Measurements from ENCODE around the gene STARD3.

Gene STARD3

DNA sequence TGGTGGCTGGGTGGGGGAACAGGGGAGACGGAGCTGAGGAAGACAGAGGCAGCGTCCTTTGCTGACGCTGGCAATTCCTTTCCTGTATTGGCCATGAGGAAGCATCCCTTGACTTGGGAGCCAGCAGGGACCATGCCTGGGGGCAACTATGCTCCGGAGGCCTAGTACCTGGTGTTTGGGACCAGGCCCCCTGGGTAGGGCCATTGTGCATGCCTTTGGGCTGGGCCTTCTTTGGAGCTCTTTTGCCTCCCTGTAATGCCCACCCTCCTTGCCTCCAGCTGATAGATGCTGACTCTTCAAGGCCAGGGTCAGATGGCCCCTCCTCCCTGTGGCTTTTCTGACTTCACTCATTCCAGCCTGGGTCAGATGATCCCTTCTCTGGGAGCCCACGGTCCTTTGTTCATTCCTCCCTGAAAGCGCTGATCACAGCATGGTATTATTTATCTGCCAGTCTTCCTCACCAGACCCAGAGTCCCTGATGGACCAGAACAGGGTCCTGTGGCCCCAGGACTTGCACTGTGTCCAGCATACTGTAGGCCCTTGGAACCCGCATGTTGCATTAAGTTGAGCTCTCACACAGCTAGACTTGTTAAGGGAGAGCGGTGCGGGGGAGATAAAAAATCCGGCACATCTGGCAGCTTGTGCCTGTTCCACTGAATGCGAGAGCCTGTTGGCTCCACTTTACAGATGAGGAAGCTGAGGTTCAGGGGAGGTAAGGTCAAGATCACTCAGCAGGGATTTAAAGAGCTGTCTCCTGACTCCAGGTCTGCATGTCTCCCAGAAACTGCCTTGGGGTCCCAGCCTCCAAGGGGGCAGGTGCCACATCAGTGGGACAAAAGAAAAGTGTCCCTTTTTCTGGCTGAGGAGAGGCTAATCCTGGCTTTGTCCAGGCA lies 2.9 kb downstream of the STARD3 start:
- DNase-seq: no peak

DNA sequence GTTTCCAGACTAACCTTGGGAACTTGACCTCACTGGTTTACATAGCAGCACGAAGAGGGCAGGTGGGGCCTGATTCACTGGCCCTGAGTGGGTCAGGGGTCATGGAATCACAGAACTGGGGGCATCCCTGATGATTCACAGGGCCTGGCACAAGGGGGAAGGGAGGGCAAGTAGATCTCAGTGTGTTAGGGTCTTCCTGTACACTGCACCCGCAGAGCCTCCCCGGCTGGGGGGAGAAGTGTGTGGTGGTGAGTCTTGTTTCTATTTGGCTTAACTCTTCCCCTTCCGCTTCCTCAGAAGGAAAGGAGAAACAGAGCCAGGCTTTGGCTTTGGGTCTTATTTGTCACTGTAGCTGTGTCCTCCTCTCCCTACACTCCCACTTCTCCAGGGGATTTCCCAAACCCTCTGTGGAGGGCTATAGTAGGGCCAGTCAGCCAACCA lies 3.7 kb downstream of the STARD3 start:
- no peak for DNase-seq

GRCh38 chr17:39641097-39641496 lies 4.2 kb downstream of the STARD3 start:
- DNase-seq: no peak

- no peak for DNase-seq
Observed at GRCh38 chr17:39641883-39642282, 4.9 kb downstream of the STARD3 start.

DNA sequence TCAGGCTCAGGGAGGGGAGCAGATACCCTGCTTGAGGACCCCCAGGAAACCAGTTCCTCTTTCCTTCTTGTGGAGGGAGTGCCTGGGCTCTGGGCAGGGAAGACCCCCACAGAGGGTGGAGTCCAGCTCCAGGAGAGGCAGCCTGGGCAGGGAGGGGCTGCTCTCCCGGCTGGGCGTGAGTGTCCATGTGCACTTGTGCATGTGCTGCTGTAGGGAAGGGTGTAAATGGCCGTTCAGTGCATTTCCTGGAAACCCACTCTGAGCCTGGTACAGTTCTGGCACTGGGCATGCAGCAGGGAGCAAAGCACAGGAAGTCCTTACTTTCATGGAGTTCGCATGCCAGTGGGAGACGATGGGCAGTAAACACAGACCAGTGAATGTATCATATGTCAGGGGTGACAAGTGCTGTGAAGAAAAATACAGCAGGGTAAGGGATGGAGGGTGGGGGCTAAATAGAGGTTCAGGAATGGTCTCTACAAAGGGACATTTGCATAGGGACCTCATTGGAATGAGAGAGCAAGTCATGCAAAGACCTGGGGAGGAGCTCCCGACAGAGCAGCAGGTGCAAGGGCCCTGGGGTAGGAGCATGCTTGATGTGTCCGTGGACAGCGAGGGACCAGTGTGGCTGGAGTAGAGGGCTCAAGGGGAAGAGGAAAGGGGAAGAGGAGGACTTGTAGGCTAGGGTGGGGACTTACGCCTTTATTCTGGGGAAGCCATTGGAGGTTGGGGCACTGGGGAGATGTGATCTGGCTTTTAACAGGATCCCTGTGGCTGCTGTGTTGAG lies 5.5 kb downstream of the STARD3 start:
- no peak for DNase-seq

DNA sequence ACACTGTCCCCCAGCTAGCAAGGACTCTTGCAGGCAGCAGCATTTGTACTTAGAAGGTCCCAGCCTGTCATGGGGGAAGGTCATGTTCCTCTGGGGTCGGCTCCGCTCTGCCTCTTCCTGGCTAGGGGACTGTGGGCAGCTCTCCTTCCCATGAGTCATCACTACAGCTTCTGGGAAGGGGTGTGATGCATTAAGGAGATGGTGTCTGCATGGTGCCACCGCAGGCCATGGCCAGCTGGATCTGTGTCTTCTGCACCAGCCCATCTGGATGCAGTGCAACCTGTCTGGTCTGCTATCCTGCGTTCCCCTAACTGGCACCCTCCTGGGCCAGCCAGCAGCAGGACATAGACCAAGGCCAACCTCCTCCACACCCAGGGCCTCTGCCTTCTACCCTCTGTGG lies 6.3 kb downstream of the STARD3 start:
- no peak for DNase-seq

DNA sequence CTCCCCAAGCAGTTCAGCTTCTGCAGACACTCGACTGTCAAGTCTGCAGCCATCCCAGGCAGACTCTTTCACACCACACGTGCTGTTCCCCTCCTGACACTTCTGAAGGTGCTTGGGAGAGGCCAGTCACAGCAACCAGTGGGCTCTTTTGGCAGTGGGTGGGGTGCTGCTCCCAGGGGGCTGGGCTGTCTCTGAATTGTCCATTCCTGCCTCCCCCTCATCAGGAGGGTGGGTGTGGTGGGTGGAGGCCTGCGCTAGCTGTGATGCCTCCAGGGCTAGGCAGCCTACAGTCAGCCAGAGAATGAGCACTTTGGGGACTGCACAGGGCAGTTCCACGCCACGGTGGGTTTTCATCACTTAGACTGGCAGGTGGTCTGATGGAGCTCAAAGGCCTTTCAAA lies 10.3 kb downstream of the STARD3 start:
- no peak for DNase-seq

GRCh38 chr17:39648616-39649366 lies 11.8 kb downstream of the STARD3 start:
- no peak for DNase-seq

DNA sequence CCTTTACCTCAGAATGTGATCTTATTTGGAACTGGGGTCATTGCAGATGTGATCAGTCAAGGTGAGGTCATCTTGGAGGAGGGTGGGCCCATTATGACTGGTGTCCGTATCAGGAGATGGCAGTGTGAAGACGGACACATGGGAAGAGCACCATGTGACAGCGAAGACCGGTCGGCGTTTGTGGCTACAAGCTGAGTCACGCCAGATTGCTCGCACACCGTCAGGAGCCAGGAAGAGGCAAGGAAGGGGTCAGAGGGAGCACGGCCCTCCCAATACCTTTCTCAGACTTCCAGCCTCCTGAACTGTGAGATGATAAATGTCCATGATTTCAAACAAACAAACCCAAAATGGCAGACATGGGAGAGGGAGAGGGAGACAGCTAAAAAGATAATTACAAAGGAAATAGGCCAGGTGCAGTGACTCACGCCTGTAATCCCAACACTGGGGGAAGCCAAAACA lies 13.2 kb downstream of the STARD3 start:
- no peak for DNase-seq

- no peak for DNase-seq
Observed at GRCh38 chr17:39651923-39652586, 15.1 kb downstream of the STARD3 start.

- DNase-seq: no peak
Observed at GRCh38 chr17:39652587-39653315, 15.8 kb downstream of the STARD3 start.

DNA sequence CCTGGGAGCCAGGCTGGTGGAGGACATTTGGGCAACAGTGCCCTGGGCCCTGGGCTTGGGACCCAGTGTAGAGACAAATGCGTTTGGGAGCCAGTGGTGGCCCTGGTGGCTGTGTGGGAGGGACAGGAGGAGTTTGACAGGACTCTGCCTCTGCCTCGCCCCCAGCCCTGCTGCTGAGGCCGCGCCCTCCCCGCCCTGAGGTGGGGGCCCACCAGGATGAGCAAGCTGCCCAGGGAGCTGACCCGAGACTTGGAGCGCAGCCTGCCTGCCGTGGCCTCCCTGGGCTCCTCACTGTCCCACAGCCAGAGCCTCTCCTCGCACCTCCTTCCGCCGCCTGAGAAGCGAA lies 16.3 kb downstream of the STARD3 start:
- no peak for DNase-seq

DNA sequence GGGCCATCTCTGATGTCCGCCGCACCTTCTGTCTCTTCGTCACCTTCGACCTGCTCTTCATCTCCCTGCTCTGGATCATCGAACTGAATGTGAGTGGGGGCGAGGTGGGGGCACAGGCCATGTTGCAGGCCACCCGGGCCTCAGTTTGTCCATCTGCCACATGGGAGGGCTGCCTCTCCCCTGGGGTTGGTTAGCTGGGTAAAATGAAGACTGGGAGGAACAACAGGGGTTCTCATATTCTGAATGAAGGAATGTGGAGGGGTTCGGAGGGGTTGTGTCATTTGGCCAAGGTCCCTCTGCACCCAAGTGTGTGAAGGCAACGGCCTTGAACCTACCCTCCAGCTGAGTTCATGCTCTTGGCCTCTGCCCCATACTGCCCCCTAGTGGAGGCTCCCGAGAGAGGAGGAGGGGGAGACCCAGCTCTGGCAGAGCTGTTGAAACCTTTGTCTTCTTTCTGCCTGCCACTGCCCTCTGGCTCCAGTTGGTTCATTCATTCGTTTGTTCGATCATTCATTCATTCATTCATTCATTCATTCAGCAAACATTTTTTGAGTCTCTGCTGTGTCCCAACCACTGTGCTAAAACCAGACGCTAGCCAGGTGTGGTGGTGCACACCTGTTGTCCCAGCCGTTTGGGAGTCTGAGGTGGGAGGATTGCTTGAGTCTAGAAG lies 16.9 kb downstream of the STARD3 start:
- DNase-seq: no peak

DNA sequence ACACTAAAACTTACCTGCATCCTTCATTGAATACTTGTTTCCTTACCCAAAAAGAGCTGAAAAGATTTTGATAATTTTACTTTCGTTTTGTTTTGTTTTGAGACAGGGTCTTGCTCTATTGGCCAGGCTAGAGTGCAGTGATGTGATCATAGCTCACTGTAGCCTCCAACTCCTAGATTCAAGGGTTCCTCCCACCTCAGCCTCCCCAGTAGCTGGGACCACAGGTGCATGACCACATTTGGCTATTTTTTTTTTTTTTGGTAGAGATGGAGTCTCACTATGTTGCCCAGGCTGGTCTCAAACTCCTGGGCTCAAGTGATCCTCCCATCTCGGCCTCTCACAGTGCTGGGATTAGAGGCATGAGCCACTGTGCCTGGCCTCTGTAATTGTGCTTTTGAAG lies 18.2 kb downstream of the STARD3 start:
- no peak for DNase-seq

DNA sequence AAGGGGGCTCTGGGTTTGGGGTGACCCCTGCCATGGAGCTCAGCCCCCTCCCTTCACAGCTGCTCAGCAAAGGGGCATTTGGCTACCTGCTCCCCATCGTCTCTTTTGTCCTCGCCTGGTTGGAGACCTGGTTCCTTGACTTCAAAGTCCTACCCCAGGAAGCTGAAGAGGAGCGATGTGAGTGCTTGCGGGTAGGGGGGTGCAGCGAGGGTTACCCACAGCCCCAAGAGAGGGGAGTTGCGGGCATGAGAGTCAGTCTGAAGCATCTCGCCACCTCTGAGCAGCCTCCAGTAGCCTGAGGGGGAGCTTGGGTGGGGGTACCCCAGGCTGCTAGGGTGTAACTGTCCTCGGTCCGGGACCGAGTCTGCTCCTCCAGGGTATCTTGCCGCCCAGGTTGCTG lies 21.4 kb downstream of the STARD3 start:
- DNase-seq: no peak

DNA sequence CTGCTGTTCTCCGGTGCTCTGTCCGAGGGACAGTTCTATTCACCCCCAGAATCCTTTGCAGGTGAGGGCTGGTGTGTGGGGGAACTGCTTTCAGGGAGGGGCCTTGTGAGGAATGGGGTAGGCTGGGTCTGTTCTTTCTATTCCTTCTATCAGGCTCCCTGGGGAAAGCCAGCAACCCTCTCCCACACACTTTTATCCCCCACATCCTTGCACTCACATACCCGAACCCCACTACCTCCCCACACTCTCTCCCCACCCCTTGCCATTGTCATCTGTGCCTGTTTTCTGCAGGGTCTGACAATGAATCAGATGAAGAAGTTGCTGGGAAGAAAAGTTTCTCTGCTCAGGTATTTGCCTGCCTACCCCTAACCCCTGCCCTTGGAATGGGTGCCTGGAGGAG lies 21.8 kb downstream of the STARD3 start:
- DNase-seq: no peak

GRCh38 chr17:39659279-39660010 lies 22.5 kb downstream of the STARD3 start:
- DNase-seq: no peak

DNA sequence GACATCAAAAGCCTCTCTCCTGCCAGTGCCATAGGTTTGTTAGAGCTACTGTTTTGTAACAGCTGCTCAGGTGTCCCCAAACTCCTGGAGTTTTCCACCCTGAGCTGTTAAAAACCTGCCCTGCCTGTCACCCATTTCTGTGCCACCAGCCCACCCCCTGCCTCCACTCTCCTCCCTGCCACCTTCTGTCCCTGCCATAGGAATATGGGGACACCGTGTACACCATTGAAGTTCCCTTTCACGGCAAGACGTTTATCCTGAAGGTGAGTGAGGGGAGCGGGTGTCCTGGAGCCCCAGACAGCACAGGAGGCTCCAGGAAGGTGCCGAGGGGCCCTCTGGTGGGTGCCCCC lies 23.0 kb downstream of the STARD3 start:
- DNase-seq: no peak

GRCh38 chr17:39660397-39661385 lies 23.7 kb downstream of the STARD3 start:
- no peak for DNase-seq
